ENCODE measurements around the gene MYEF2.

The MYEF2 gene

GRCh38 chr15:48086576-48086975 is 91.5 kb downstream of the MYEF2 start:
- DNase-seq (ENCODE audit: low read depth) = no peak

- no peak for DNase-seq (ENCODE audit: low read depth)
Observed at GRCh38 chr15:48086133-48086532, 92.0 kb downstream of the MYEF2 start.

- DNase-seq (ENCODE audit: low read depth) = no peak
Observed at GRCh38 chr15:48085591-48085930, 92.5 kb downstream of the MYEF2 start.

- no peak for DNase-seq (ENCODE audit: low read depth)
Observed at GRCh38 chr15:48084759-48085590, 93.1 kb downstream of the MYEF2 start.
